ENCODE measurements around the gene STARD10.

STARD10 gene

GRCh38 chr11:72833083-72833733, 39.4 kb upstream of the STARD10 start:
- Histone ChIP-seq H2AFZ (ENCODE audit: low read length) (no peak overlapping the region), H3K36me3 (ENCODE audit: insufficient read depth, low read length) (peaks cover 42% of the 10 kb centered on the region)

GRCh38 chr11:72832301-72833082, 38.6 kb upstream of the STARD10 start:
- H3K27ac ChIP-seq (ENCODE audit: low read depth, low read length, poor library complexity, severe bottlenecking), result peak overlapping the region; percentile 38

More at GRCh38 chr11:72833083-72833733, 39.4 kb upstream of the STARD10 start:
- no peaks in the 10 kb centered on the region for H3K79me2 ChIP-seq (ENCODE audit: insufficient read depth, low read length)
- no peak overlapping the region for H3K4me2 ChIP-seq (ENCODE audit: low read length)
- H3K9ac ChIP-seq (ENCODE audit: low read length), result no peak overlapping the region
- H3K4me1 ChIP-seq (ENCODE audit: insufficient read depth, low read length, severe bottlenecking), result no peaks in the 10 kb centered on the region
- no peak overlapping the region for H3K27ac ChIP-seq (ENCODE audit: low read depth, low read length, poor library complexity, severe bottlenecking)
- no peaks in the 10 kb centered on the region for H4K20me1 ChIP-seq (ENCODE audit: insufficient read depth, low read length)
- no peaks in the 10 kb centered on the region for H3K27me3 ChIP-seq (ENCODE audit: insufficient read depth, low read length)
- no peak overlapping the region for H3K4me3 ChIP-seq (ENCODE audit: low read depth, low read length, poor library complexity, severe bottlenecking)
- no peaks in the 10 kb centered on the region for H3K9me2 ChIP-seq (ENCODE audit: low read depth, low read length)
- H3F3A ChIP-seq (ENCODE audit: insufficient read depth, low read length), result no peaks in the 10 kb centered on the region
- TF ChIP-seq CTCF (IDR thresholded peaks at IDR 0.05; ENCODE audit: low read length) (no peak), EZH2 (IDR thresholded peaks at IDR 0.05; ENCODE audit: borderline replicate concordance, low read length) (no peak)
- no peaks in the 10 kb centered on the region for H3K9me3 ChIP-seq (ENCODE audit: low read length)

More at GRCh38 chr11:72832301-72833082, 38.6 kb upstream of the STARD10 start:
- Histone ChIP-seq H3K36me3 (ENCODE audit: insufficient read depth, low read length) (peaks cover 34% of the 10 kb centered on the region), H3K9me2 (ENCODE audit: low read depth, low read length) (no peaks in the 10 kb centered on the region), H4K20me1 (ENCODE audit: insufficient read depth, low read length) (no peaks in the 10 kb centered on the region), H3K4me2 (ENCODE audit: low read length) (no peak overlapping the region), H3K79me2 (ENCODE audit: insufficient read depth, low read length) (no peaks in the 10 kb centered on the region), H3F3A (ENCODE audit: insufficient read depth, low read length) (no peaks in the 10 kb centered on the region), H2AFZ (ENCODE audit: low read length) (no peak overlapping the region), H3K4me3 (ENCODE audit: low read depth, low read length, poor library complexity, severe bottlenecking) (no peak overlapping the region), H3K4me1 (ENCODE audit: insufficient read depth, low read length, severe bottlenecking) (no peaks in the 10 kb centered on the region), H3K9me3 (ENCODE audit: low read length) (no peaks in the 10 kb centered on the region), H3K27me3 (ENCODE audit: insufficient read depth, low read length) (no peaks in the 10 kb centered on the region), H3K9ac (ENCODE audit: low read length) (no peak overlapping the region)
- TF ChIP-seq CTCF (IDR thresholded peaks at IDR 0.05; ENCODE audit: low read length) (no peak), EZH2 (IDR thresholded peaks at IDR 0.05; ENCODE audit: borderline replicate concordance, low read length) (no peak)
